ENCODE data around the gene CA12.

CA12 gene

DNA sequence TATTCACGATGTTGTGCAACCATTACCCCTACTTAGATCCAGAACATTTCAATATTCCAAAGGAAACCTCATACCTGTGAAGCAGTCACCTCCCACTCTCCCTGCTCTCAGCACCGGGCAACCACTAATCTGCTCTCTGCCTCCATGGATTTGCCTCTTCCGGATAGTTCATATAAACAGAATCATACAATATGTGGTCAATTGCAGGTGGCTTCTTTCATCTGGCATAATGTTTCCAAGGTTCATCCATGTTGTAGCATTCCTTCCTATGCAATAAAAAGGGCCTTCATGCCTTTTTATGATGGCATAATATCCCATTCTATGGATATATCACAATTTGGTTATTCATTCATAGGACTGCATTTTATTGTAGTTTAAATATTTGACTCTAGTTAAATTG lies 23.9 kb downstream of the CA12 start:
- TF ChIP-seq CTCF (IDR thresholded peaks at IDR 0.05; ENCODE audit: extremely low read depth, missing control alignments), result no peak
- DNase-seq (ENCODE audit: low spot score), result no peak

DNA sequence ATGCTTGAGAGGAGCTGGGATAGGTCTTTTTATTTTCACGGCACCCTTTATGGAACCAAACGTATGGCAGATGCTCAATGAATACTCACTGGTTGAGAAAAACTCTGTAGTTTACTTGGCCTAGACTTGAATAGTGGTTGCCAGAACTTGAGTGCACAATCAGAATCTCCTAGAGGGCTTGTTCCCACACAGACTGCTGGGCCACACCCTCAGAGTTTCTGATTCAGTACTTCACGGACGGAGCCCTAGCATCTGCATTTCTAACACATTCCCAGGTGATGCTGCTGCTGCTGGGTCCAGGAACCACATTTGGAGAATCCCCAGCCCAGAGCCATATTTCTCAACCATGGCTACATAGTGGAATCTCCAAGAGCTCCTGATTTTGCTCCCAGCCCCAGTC lies 24.6 kb downstream of the CA12 start:
- DNase-seq (ENCODE audit: low spot score), result no peak

DNA sequence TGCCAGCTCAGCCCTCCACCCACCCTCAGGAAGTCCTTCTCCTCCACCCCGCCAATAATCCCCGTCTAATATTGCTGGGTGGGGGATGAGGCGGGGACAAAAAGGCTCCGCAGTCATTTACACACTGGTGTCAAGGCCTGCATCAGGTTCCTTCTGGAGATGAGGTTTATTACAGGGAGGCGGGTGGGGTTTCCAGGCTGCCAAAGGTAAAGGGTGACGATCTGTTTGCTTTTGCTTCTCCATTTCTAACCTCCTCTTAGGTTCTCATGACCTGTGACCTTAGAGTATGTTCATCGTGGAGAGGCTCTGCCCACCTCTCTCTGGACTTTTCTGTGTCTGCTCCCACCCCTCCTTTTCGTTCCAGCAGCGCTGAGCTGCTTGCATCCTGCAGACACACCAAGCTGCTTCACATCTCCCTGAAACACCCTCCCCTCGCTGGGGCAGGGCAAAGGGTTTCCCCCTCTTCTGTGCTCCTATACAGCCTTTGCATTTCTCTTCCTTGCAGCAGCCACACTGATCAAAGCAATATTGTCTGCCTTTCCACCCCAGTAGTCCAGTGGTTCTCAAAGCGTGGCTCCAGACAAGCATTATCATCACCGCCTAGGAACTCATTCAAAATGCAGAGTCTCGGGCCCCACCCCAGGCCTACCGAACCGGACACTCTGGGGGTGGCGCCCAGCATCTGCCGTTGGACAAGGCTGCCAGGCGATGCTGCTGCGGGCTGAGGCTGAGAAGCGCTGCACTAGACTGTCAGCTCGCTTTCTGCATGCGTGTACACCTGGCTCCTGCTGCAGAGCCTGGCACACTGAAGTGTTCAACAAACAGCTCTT lies 26.6 kb downstream of the CA12 start:
- TF ChIP-seq CTCF (IDR thresholded peaks at IDR 0.05; ENCODE audit: extremely low read depth, missing control alignments), result no peak
- no peak for DNase-seq (ENCODE audit: low spot score)

More for the DNA sequence above, 24.6 kb downstream of the CA12 start:
- TF ChIP-seq CTCF (IDR thresholded peaks at IDR 0.05; ENCODE audit: extremely low read depth, missing control alignments), result no peak

GRCh38 chr15:63353887-63354286 lies 27.8 kb downstream of the CA12 start:
- no peak for TF ChIP-seq CTCF (IDR thresholded peaks at IDR 0.05; ENCODE audit: extremely low read depth, missing control alignments)
- DNase-seq (ENCODE audit: low spot score), result no peak

GRCh38 chr15:63353261-63353660 lies 28.4 kb downstream of the CA12 start:
- DNase-seq (ENCODE audit: low spot score), result no peak
- no peak for TF ChIP-seq CTCF (IDR thresholded peaks at IDR 0.05; ENCODE audit: extremely low read depth, missing control alignments)

GRCh38 chr15:63352808-63353207 lies 28.8 kb downstream of the CA12 start:
- TF ChIP-seq CTCF (IDR thresholded peaks at IDR 0.05; ENCODE audit: extremely low read depth, missing control alignments), result no peak

DNA sequence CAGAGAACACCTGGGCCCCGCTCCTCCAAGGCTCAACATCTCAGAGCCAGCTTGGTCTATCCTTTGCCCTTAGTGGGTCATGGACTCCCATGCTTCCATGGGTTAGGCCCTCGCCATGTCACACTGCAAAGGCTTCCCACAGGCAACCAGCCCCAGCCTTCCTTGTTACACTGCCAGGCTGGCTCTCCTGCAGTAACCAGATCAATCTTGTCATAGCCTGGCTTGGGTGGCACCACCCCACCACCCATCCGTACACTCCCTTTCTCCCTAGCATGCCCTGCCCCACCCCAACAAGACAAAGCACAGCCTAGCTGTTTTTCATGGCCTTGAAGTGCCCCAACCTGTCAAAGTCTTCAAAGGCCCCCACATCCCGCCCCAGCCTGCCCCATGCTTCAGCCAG lies 30.5 kb downstream of the CA12 start:
- no peak for TF ChIP-seq CTCF (IDR thresholded peaks at IDR 0.05; ENCODE audit: extremely low read depth, missing control alignments)
- no peak for DNase-seq (ENCODE audit: low spot score)

More at GRCh38 chr15:63352808-63353207, 28.8 kb downstream of the CA12 start:
- no peak for DNase-seq (ENCODE audit: low spot score)

Data from GM20000 (cell line).